A673 (cell line): ENCODE results near the gene ZDHHC4.

ENCODE experiments used
- EZH2 ChIP-seq: fragments of 200-600 bp; sonication (generic); IDR thresholded peaks from 2 replicates; pipeline ENCODE4 v1.6.1; 2017; ENCODE audit warnings: borderline replicate concordance, low read depth, mild to moderate bottlenecking, mixed read lengths, antibody characterized with exemption, low read length; ENCODE audit not compliant: poor library complexity, severe bottlenecking
- TF ChIP-seq, protein P1 (sequence below): fragments of 300-800, 200-600 bp; sonication (generic); conservative IDR thresholded peaks from 2 replicates; pipeline ENCODE4 v1.5.1; 2017; ENCODE audit warnings: low read depth, mild to moderate bottlenecking, antibody characterized with exemption, low read length, moderate library complexity, mixed read lengths

DNA sequence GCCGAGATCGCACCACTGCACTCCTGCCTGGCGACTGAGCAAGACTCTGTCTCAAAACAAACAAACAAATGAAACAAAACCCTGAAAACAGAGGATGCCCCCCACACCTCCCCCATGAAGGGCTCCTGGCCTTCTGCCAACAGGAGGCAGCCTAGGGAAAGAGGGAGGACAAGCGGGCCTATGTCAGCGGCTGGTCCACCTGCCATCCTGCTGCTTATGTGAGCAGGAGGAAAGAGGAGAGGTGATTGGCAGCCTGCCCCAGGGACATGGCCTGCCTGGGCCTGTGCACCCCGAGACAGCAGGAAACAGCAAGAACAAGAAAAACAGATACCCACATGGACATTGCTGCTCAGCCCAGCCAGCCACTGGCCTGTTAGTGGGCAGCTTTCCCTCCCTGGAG lies 50.8 kb downstream of the ZDHHC4 start:
- TF ChIP-seq, protein P1, sequence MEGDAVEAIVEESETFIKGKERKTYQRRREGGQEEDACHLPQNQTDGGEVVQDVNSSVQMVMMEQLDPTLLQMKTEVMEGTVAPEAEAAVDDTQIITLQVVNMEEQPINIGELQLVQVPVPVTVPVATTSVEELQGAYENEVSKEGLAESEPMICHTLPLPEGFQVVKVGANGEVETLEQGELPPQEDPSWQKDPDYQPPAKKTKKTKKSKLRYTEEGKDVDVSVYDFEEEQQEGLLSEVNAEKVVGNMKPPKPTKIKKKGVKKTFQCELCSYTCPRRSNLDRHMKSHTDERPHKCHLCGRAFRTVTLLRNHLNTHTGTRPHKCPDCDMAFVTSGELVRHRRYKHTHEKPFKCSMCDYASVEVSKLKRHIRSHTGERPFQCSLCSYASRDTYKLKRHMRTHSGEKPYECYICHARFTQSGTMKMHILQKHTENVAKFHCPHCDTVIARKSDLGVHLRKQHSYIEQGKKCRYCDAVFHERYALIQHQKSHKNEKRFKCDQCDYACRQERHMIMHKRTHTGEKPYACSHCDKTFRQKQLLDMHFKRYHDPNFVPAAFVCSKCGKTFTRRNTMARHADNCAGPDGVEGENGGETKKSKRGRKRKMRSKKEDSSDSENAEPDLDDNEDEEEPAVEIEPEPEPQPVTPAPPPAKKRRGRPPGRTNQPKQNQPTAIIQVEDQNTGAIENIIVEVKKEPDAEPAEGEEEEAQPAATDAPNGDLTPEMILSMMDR = no peak
- TF ChIP-seq EZH2 = no peak
